PC-3 (cell line): ENCODE measurements around the gene BNIP5. TPM values are rescaled to one million over a fixed set of nuclear protein-coding genes. Genes with fewer than 3 reads are reported as not detected.

Experiments
- ATAC-seq: fragments of 200-7000 bp; cut with Tn5 transposase; 2 replicates; pipeline ENCODE4 v1.9.1; 2020; ENCODE audit warnings: mild to moderate bottlenecking, moderate library complexity
- BruUV-seq: library from RNA; stranded (reverse); fragments of 400-500 nt; replicated peaks from 2 replicates; lab custom pipeline; 2021; lab: Mats Ljungman, UMichigan
- CTCF ChIA-PET: fragments of 300-600 bp; sonication (Branson Sonifier 250); formaldehyde crosslinking; loops from one replicate; lab custom pipeline; 2022; ENCODE audit warnings: antibody characterized with exemption; lab: Charles Lee
- POLR2A ChIA-PET: fragments of 300-600 bp; sonication (Branson Sonifier 250); formaldehyde crosslinking; loops from one replicate; lab custom pipeline; 2022; ENCODE audit warnings: antibody characterized with exemption; ENCODE audit not compliant: unreplicated experiment; lab: Charles Lee
- DNase-seq: peaks from one replicate; pipeline ENCODE4 v3.0.0-alpha.2; 2015
- H2AFZ ChIP-seq: fragments of 300-600 bp; sonication (generic); 2 replicates; pipeline ENCODE4 v1.6.0; 2016; ENCODE audit warnings: antibody characterized with exemption, low read length
- H3F3A ChIP-seq: fragments of 300-600 bp; sonication (generic); one replicate; pipeline ENCODE4 v1.6.0; 2017; ENCODE audit warnings: antibody characterized with exemption, low read length, control low read depth, mild to moderate bottlenecking; ENCODE audit not compliant: unreplicated experiment
- H3K27ac ChIP-seq: fragments of 300-600 bp; sonication (generic); 2 replicates; pipeline ENCODE4 v1.5.1; 2016; ENCODE audit warnings: mild to moderate bottlenecking, low read length
- H3K27me3 ChIP-seq: fragments of 300-600 bp; sonication (generic); 2 replicates; pipeline ENCODE4 v1.6.1; 2016; ENCODE audit warnings: low read length, mixed read lengths
- H3K36me3 ChIP-seq: fragments of 300-600 bp; sonication (generic); 2 replicates; pipeline ENCODE4 v1.6.1; 2016; ENCODE audit warnings: low read depth, mixed run types, low read length, mixed read lengths
- H3K4me1 ChIP-seq: fragments of 300-600 bp; sonication (generic); 2 replicates; pipeline ENCODE4 v1.5.1; 2016; ENCODE audit warnings: low read length; ENCODE audit not compliant: insufficient read depth
- H3K4me2 ChIP-seq: fragments of 300-600 bp; sonication (generic); 2 replicates; pipeline ENCODE4 v1.6.0; 2016; ENCODE audit warnings: low read length
- H3K4me3 ChIP-seq: fragments of 300-600 bp; sonication (generic); 2 replicates; pipeline ENCODE4 v1.5.1; 2016; ENCODE audit warnings: mild to moderate bottlenecking, low read length, mixed read lengths
- H3K79me2 ChIP-seq: fragments of 300-600 bp; sonication (generic); 2 replicates; pipeline ENCODE4 v1.6.1; 2017; ENCODE audit warnings: low read length, mixed read lengths
- H3K9ac ChIP-seq: fragments of 300-600 bp; sonication (generic); 2 replicates; pipeline ENCODE4 v1.6.0; 2016; ENCODE audit warnings: mild to moderate bottlenecking, low read length
- H3K9me2 ChIP-seq: fragments of 300-600 bp; sonication (generic); replicated peaks from 2 replicates; pipeline ENCODE4 v1.6.1; 2016; ENCODE audit warnings: mixed run types, low read length, mixed read lengths
- H3K9me3 ChIP-seq: fragments of 300-600 bp; sonication (generic); 2 replicates; pipeline ENCODE4 v1.6.1; 2016; ENCODE audit warnings: low read length, mixed read lengths
- H4K20me1 ChIP-seq: fragments of 300-600 bp; sonication (generic); 2 replicates; pipeline ENCODE4 v1.6.1; 2016; ENCODE audit warnings: low read length, mixed read lengths
- CTCF ChIP-seq: fragments of 300-600 bp; sonication (generic); conservative IDR thresholded peaks from 2 replicates; pipeline ENCODE4 v1.5.1; 2017; ENCODE audit warnings: antibody characterized with exemption, low read depth, mild to moderate bottlenecking, low read length
- EZH2 ChIP-seq: fragments of 300-600 bp; sonication (generic); IDR thresholded peaks from one replicate; pipeline ENCODE4 v1.6.1; 2017; ENCODE audit warnings: antibody characterized with exemption, mild to moderate bottlenecking, low read length; ENCODE audit not compliant: unreplicated experiment
- EZH2phosphoT487 ChIP-seq: fragments of 300-600 bp; sonication (generic); IDR thresholded peaks from 2 replicates; pipeline ENCODE4 v1.6.1; 2018; ENCODE audit warnings: mild to moderate bottlenecking, antibody characterized with exemption, low read length, borderline replicate concordance
- intact Hi-C: fragments of 100-400 bp; cut with micrococcal nuclease; formaldehyde crosslinking; loops from 2 replicates; pipeline ENCODE4 v1.9.0; 2023
- total RNA-seq: library from RNA; depleted of rRNA; stranded (reverse); fragments of >200 nt; gene quantifications from 2 replicates; pipeline ENCODE4 v1.2.3, GENCODE V29; 2014

BNIP5 gene
- total RNA-seq, 1 experiment from 2014 or later = not detected

- Histone ChIP-seq H3K9ac (no peak overlapping the region), H3K36me3 (no peaks in the 10 kb centered on the region), H3K4me2 (no peak overlapping the region), H4K20me1 (no peaks in the 10 kb centered on the region), H3K27ac (no peak overlapping the region), H3K79me2 (no peaks in the 10 kb centered on the region), H3K4me1 (no peaks in the 10 kb centered on the region), H2AFZ (no peak overlapping the region), H3K4me3 (no peak overlapping the region), H3K9me3 (no peaks in the 10 kb centered on the region), H3F3A (no peaks in the 10 kb centered on the region), H3K9me2 (no peaks in the 10 kb centered on the region), H3K27me3 (no peaks in the 10 kb centered on the region)
- no peak for DNase-seq
- intact Hi-C loops = no loop called here
- POLR2A ChIA-PET = no interaction called here
- no peak for ATAC-seq
- TF ChIP-seq CTCF = no peak
- no peak for TF ChIP-seq EZH2
- BruUV-seq = no TSS peak
- CTCF ChIA-PET = no interaction called here
Observed at GRCh38 chr6:36327226-36327918, 9.3 kb downstream of the BNIP5 start.

GRCh38 chr6:36326356-36326995 is 10.2 kb downstream of the BNIP5 start:
- intact Hi-C loops = no loop called here

More at GRCh38 chr6:36326356-36326995, 10.2 kb downstream of the BNIP5 start:
- no peak overlapping the region for H3K4me2 ChIP-seq
- H3K4me3 ChIP-seq = no peak overlapping the region
- H3K9me2 ChIP-seq = no peaks in the 10 kb centered on the region
- H3K9me3 ChIP-seq = no peaks in the 10 kb centered on the region
- H3K79me2 ChIP-seq = no peaks in the 10 kb centered on the region
- H3K9ac ChIP-seq = no peak overlapping the region
- no peak overlapping the region for H2AFZ ChIP-seq
- no peaks in the 10 kb centered on the region for H3K4me1 ChIP-seq
- ATAC-seq (no peak), DNase-seq (no peak)
- H3K27ac ChIP-seq = no peak overlapping the region
- no TSS peak for BruUV-seq
- H3K27me3 ChIP-seq = no peaks in the 10 kb centered on the region
- no peak for TF ChIP-seq EZH2
- no peak for TF ChIP-seq EZH2phosphoT487
- no peak for TF ChIP-seq CTCF
- POLR2A ChIA-PET = no interaction called here
- no peaks in the 10 kb centered on the region for H3F3A ChIP-seq
- H4K20me1 ChIP-seq = no peaks in the 10 kb centered on the region
- H3K36me3 ChIP-seq = no peaks in the 10 kb centered on the region
- CTCF ChIA-PET = no interaction called here
